Smooth muscle cell (in vitro differentiated cells): ENCODE measurements around the gene PRKCE. TPM values are rescaled to one million over a fixed set of nuclear protein-coding genes. Genes with fewer than 3 reads are reported as not detected.
"Not testable (repeated sequence)": the region's sequence is repeated elsewhere in the genome, so short reads cannot be mapped to it uniquely, and the experiment has no call there.

Source experiments
- DNase-seq: peaks from one replicate; lab custom pipeline; 2025; ENCODE audit not compliant: unreplicated experiment; lab: John Stamatoyannopoulos, UW
- H2AFZ ChIP-seq: fragments of 200-600 bp; sonication (generic); 2 replicates; pipeline ENCODE4 v1.6.0; 2016; ENCODE audit warnings: antibody characterized with exemption, low read depth, mild to moderate bottlenecking
- H3F3A ChIP-seq: fragments of 200-600 bp; sonication (generic); 2 replicates; pipeline ENCODE4 v1.6.0; 2017; ENCODE audit warnings: antibody characterized with exemption, low read depth
- H3K27ac ChIP-seq: fragments of 200-600 bp; sonication (generic); 2 replicates; pipeline ENCODE4 v1.5.1; 2016; ENCODE audit warnings: low read depth, mild to moderate bottlenecking
- H3K27me3 ChIP-seq: fragments of 200-600 bp; sonication (generic); 2 replicates; pipeline ENCODE4 v1.6.1; 2016; ENCODE audit warnings: low read depth, mild to moderate bottlenecking
- H3K36me3 ChIP-seq: fragments of 200-600 bp; sonication (generic); 2 replicates; pipeline ENCODE4 v1.5.1; 2016; ENCODE audit warnings: low read depth
- H3K4me1 ChIP-seq: fragments of 200-600 bp; sonication (generic); 2 replicates; pipeline ENCODE4 v1.5.1; 2016; ENCODE audit warnings: low read depth
- H3K4me2 ChIP-seq: fragments of 200-600 bp; sonication (generic); 2 replicates; pipeline ENCODE4 v1.6.0; 2016; ENCODE audit warnings: mild to moderate bottlenecking
- H3K4me3 ChIP-seq: fragments of 200-600 bp; sonication (generic); 2 replicates; pipeline ENCODE4 v1.5.1; 2016; ENCODE audit warnings: mild to moderate bottlenecking
- H3K79me2 ChIP-seq: fragments of 200-600 bp; sonication (generic); 2 replicates; pipeline ENCODE4 v1.6.0; 2016; ENCODE audit warnings: low read depth, mild to moderate bottlenecking
- H3K9ac ChIP-seq: fragments of 200-600 bp; sonication (generic); 2 replicates; pipeline ENCODE4 v1.6.0; 2016; ENCODE audit warnings: low read depth
- H3K9me3 ChIP-seq: fragments of 200-600 bp; sonication (generic); replicated peaks from 2 replicates; pipeline ENCODE4 v1.5.1; 2016; ENCODE audit warnings: low read depth
- H4K20me1 ChIP-seq: fragments of 200-600 bp; sonication (generic); 2 replicates; pipeline ENCODE4 v1.6.0; 2016; ENCODE audit warnings: low read depth
- CTCF ChIP-seq: fragments of 200-600 bp; sonication (generic); IDR thresholded peaks from 2 replicates; pipeline ENCODE4 v1.5.1; 2017; ENCODE audit warnings: borderline replicate concordance, mild to moderate bottlenecking, antibody characterized with exemption; ENCODE audit not compliant: insufficient read depth, poor library complexity, severe bottlenecking
- whole genome bisulfite sequencing: methylation state at CpG from one replicate; pipeline ENCODE4 v1.1.7; 2016; ENCODE audit warnings: low lambda C conversion rate; 5-methylcytosine and 5-hydroxymethylcytosine counted together
- polyA plus RNA-seq: library from polyadenylated mRNA; unstranded; fragments of >200 nt; fragmentation: Nextera tagmentation; extraction: Ambion mirVana; gene quantifications from 2 replicates; pipeline ENCODE4 v1.2.1, GENCODE V29; 2016
- total RNA-seq: library from RNA; depleted of rRNA; stranded (reverse); fragments of >200 nt; gene quantifications from 2 replicates; pipeline ENCODE4 v1.2.3, GENCODE V29; 2014

Gene PRKCE
- total and polyA plus RNA-seq, 2 experiments from 2014 or later = 20.6 to 29.1 TPM

GRCh38 chr2:45915523-45915922, 264.0 kb downstream of the PRKCE start:
- no peak overlapping the region for H3K4me2 ChIP-seq
- H3K4me1 ChIP-seq = no peaks in the 10 kb centered on the region
- H3K4me3 ChIP-seq = no peak overlapping the region
- no peak overlapping the region for H2AFZ ChIP-seq
- no peaks in the 10 kb centered on the region for H3K36me3 ChIP-seq
- H4K20me1 ChIP-seq = peaks cover 99% of the 10 kb centered on the region
- 95% methylated on average over 5 of the region's 5 CpGs for WGBS
- no peaks in the 10 kb centered on the region for H3F3A ChIP-seq
- H3K79me2 ChIP-seq = peaks cover 22% of the 10 kb centered on the region
- no peak overlapping the region for H3K9ac ChIP-seq
- TF ChIP-seq CTCF = no peak
- DNase-seq = no peak
- no peak overlapping the region for H3K27ac ChIP-seq
- no peaks in the 10 kb centered on the region for H3K27me3 ChIP-seq
- no peaks in the 10 kb centered on the region for H3K9me3 ChIP-seq

- not testable (repeated sequence) for H3K4me2 ChIP-seq, H3K27ac ChIP-seq, H3K36me3 ChIP-seq, H3K9me3 ChIP-seq, H3K4me3 ChIP-seq, H3F3A ChIP-seq, H3K27me3 ChIP-seq, DNase-seq, H3K4me1 ChIP-seq, H2AFZ ChIP-seq, H3K9ac ChIP-seq
- H4K20me1 ChIP-seq = peaks cover 99% of the 10 kb centered on the region
- peaks cover 38% of the 10 kb centered on the region for H3K79me2 ChIP-seq
- WGBS = 98% methylated on average over 25 of the region's 49 CpGs
These were observed 266.2 kb downstream of the PRKCE start for GRCh38 chr2:45917561-45918176.

GRCh38 chr2:45918463-45919159, 267.1 kb downstream of the PRKCE start:
- no peaks in the 10 kb centered on the region for H3K9me3 ChIP-seq
- no peak overlapping the region for H3K4me3 ChIP-seq
- no peaks in the 10 kb centered on the region for H3K36me3 ChIP-seq
- no peak overlapping the region for H3K4me2 ChIP-seq
- no peak for DNase-seq
- H3K27ac ChIP-seq = no peak overlapping the region
- no peak for TF ChIP-seq CTCF
- H3K9ac ChIP-seq = no peak overlapping the region
- no peaks in the 10 kb centered on the region for H3F3A ChIP-seq
- no peaks in the 10 kb centered on the region for H3K27me3 ChIP-seq
- no peak overlapping the region for H2AFZ ChIP-seq
- peaks cover 99% of the 10 kb centered on the region for H4K20me1 ChIP-seq
- H3K79me2 ChIP-seq = peaks cover 47% of the 10 kb centered on the region
- H3K4me1 ChIP-seq = peaks cover 6% of the 10 kb centered on the region
- WGBS = 95% methylated on average over 7 of the region's 7 CpGs

- H3K4me2 ChIP-seq = no peak overlapping the region
- H4K20me1 ChIP-seq = peaks cover 99% of the 10 kb centered on the region
- no peak for DNase-seq
- no peak overlapping the region for H2AFZ ChIP-seq
- H3F3A ChIP-seq = no peaks in the 10 kb centered on the region
- peaks cover 6% of the 10 kb centered on the region for H3K4me1 ChIP-seq
- no peak overlapping the region for H3K9ac ChIP-seq
- no peaks in the 10 kb centered on the region for H3K36me3 ChIP-seq
- H3K27me3 ChIP-seq = no peaks in the 10 kb centered on the region
- no peak for TF ChIP-seq CTCF
- no peaks in the 10 kb centered on the region for H3K9me3 ChIP-seq
- no peak overlapping the region for H3K4me3 ChIP-seq
- no peak overlapping the region for H3K27ac ChIP-seq
- H3K79me2 ChIP-seq = peaks cover 52% of the 10 kb centered on the region
- 88% methylated on average over 7 of the region's 7 CpGs for WGBS
These were observed 267.7 kb downstream of the PRKCE start for GRCh38 chr2:45919160-45919650.
